Activated T-helper 17 cell treated with anti-CD3 and anti-CD28 coated beads, Interleukin-2, amount 50 U/mL, for 72 hours (primary cell): ENCODE results near the gene GPANK1. TPM values are rescaled to one million over a fixed set of nuclear protein-coding genes. Genes with fewer than 3 reads are reported as not detected.

Source experiments
- ATAC-seq: fragments of 150-1000 bp; cut with Tn5 transposase; replicated peaks from 2 replicates; pipeline ENCODE4 v1.10.0; 2021; ENCODE audit warnings: mild to moderate bottlenecking, moderate library complexity
- H3K27ac Mint-ChIP-seq: one replicate; pipeline ENCODE4 v1.8.0; 2022; ENCODE audit warnings: mixed read lengths
- H3K27me3 Mint-ChIP-seq: one replicate; pipeline ENCODE4 v1.8.0; 2022; ENCODE audit warnings: mixed read lengths
- H3K36me3 Mint-ChIP-seq: one replicate; pipeline ENCODE4 v1.8.0; 2022; ENCODE audit warnings: low read depth, mild to moderate bottlenecking, mixed read lengths
- H3K4me1 Mint-ChIP-seq: one replicate; pipeline ENCODE4 v1.8.0; 2022; ENCODE audit warnings: mixed read lengths
- H3K4me3 Mint-ChIP-seq: one replicate; pipeline ENCODE4 v1.8.0; 2022; ENCODE audit warnings: mild to moderate bottlenecking, mixed read lengths
- H3K9me3 Mint-ChIP-seq: one replicate; pipeline ENCODE4 v1.8.0; 2022; ENCODE audit warnings: mixed read lengths
- total RNA-seq, 2 donors: library from RNA; stranded (reverse); gene quantifications; one replicate each; pipeline ENCODE4 v1.2.3, GENCODE V29; 2022

The GPANK1 gene
- total RNA-seq, 2 donors from 2014 or later: 30.1 to 39.0 TPM

DNA sequence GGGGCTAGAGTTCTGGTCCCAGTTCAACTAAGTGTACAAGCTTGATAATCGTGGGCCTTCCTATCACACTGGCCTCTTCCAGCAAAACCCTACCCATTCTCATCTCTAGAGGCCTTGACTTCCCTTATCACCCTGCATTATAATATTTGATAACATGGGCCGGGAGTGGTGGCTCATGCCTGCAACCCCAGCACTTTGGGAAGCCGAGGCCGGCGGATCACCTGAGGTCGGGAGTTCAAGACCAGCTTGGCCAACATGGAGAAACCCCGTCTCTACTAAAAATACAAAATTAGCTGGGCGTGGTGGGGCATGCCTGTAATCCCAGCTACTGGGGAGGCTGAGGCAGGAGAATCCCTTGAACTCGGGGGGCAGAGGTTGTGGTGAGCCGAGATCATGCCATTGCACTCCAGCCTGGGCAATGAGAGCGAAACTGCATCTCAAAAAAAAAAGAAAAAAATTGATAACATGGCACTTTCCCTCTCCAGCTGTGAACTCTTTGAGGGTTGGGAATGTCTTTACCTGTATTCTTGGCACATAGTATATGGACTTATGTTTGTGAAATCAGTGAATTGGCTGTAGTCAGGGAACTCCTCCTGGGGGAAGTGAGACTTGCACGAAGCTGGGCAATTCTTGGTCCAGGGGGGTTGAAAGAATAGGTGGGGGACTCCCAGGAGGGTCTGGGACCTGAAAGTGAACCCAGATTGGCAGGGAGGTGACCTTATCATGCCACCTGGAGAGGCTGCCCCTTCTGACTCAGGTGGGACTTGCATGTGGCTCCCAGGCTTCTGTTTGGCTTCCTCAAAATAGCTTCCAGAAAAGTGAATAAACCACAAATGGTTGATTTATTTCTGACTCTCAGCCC is 3.3 kb downstream of the GPANK1 start:
- Mint-ChIP-seq H3K9me3 (no peaks in the 10 kb centered on the region), H3K36me3 (peaks cover 92% of the 10 kb centered on the region), H3K4me1 (peaks cover 26% of the 10 kb centered on the region), H3K27me3 (no peaks in the 10 kb centered on the region), H3K4me3 (peak overlapping the region; percentile 96), H3K27ac (peak overlapping the region; percentile 95)
- ATAC-seq: no peak

DNA sequence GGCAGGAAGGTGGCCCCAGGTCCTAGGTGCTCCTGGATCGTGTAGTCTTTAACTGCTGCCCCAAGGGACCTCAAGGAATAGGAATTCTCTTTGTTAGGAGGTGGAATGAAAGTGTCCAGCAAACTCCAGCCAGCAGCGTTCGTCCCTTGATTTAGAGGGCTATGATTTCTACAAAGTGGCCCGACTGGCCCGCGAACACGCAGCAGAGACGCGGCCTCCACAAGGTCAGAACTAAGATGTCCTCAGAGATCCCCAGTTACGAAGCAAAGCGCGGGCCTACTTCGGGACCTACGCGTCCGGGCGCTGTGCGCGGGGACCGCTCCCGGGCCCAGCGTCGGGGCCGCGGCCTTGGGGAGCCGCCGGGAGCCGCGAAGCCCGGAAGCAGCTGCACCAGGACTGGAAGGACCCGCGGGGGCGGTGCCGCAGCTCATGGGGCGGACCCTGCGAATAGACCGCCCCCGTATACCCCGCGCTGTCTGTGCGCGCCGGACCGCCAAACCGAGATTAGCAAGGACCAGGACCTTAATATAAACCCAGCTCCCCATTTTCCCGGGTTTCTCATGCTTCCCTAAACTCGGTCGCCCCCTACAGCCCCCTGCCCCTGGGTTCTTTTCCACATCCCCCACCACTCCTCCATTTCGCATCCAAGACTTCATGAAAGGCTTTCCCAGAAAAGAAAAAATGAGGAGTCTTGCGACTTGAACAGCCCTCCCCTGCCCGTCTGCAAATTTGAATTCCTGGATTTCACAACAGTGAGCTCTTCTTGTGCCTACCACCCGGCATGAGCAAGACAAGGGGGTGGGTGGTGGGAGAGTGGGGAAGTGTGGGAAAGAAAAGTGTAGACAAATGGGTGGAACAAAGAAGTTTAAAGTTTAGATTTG is 4.2 kb downstream of the GPANK1 start, which contains the start of gene C6orf47:
C6orf47 (minus strand) TSS at position 398 of the 881 bp plus-strand sequence. CDS start 831 bp downstream, outside the sequence.
- peaks cover 92% of the 10 kb centered on the region for H3K36me3 Mint-ChIP-seq
- no peaks in the 10 kb centered on the region for H3K9me3 Mint-ChIP-seq
- peak; percentile 64 for ATAC-seq
- peak within 1 kb of the TSS; percentile 96 for H3K4me3 Mint-ChIP-seq
- H3K27me3 Mint-ChIP-seq: no peaks in the 10 kb centered on the region
- peak within 1 kb of the TSS; percentile 95 for H3K27ac Mint-ChIP-seq
- peaks cover 30% of the 10 kb centered on the region for H3K4me1 Mint-ChIP-seq

DNA sequence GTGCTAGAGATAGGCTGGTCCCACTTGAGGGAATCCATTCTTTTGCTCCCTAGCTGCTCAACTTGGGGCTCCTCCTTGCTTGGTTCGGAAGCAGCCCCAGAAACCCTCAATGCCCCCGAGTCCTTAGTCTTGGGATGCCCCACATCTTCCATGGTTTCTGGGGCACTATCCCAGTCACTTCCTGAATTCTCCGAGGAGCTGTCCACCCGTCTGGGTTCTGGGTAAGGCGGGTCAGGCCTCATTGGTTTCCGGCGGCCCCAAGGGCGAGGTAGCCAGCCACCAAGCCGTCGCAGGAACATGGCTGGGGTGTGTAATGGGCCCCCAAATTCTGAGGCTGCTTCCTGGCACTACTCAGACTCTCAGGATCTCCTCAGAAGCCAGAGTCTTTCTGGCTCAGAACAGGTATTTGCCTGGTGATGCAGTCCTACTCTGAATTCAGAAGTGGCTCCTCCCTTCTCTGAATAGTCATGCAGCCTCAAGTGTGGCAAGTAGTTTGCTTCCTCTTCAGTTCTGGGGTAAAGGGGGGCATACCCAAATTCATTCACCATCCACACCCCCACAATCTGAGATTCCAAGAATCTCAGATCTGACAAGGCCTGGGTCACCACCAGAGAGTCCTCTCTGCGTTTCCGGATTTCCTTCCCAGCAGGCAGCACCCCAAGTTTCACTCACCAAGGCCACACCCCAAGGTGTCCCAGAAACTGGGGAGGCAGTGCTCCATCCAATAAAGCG is 5.0 kb downstream of the GPANK1 start:
- ATAC-seq: peak; percentile 62
- no peaks in the 10 kb centered on the region for H3K9me3 Mint-ChIP-seq
- H3K4me3 Mint-ChIP-seq: peak overlapping the region; percentile 96
- peaks cover 91% of the 10 kb centered on the region for H3K36me3 Mint-ChIP-seq
- H3K27me3 Mint-ChIP-seq: no peaks in the 10 kb centered on the region
- H3K4me1 Mint-ChIP-seq: peaks cover 33% of the 10 kb centered on the region
- peak overlapping the region; percentile 95 for H3K27ac Mint-ChIP-seq

DNA sequence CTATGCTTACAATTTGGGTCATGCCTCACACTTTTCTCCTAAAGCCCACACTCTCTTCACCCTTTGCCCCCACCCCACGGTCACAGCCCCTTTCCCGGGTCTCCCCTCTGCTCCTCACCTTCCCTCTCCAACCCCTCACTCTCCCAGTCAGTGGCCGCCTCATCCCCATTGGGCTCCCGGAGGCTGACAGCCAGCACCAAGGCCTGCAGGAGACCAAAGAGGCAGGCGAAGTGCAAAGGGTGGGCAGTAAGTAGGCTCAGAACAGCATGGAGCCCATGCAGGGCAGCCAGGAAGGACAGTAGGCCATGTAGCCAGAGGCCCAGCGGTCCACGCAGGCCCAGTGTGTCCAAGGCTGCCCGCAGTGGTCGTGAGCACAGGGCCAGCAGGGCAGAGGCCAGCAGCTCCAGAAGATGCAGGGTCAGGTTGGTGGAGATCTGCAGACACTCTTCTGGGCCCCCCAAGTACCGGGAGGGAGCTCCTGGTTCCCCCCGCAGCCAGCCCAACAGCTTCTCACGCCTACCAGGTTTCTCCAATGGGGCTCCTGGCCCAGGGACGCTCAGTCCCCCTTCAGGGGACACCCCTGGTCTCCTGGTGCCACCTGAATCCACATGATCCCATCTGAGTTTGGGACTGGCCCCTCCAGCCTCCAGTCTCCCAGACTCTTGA is 5.7 kb downstream of the GPANK1 start:
- Mint-ChIP-seq H3K36me3 (peaks cover 84% of the 10 kb centered on the region), H3K27ac (peak overlapping the region; percentile 95)

DNA sequence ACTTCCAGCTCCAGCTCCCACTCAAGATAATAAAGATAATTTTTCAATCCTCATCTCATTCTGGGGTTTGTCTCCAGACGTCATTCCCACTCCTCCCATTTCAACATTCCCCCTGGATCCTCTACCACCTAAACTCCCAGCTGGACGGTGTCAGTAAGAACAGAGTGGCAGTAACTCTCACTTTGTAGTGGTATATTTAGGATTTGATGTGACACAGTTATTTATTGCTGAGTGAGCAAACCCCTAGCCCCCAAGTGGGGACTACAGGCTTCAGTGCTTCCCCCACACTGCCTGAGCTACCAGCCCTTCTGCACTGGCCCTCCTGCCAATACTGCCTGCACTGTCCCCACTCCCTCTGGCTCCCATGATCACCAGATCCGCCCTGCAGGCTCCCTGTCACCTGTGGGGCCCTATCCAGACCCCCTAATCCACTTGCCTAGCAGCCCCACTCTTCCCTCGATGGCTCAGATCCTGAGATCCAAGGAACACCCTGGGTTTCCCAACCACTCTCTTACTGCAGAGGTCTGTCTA is 6.6 kb downstream of the GPANK1 start:
- ATAC-seq: no peak
- H3K27ac Mint-ChIP-seq: peak overlapping the region; percentile 95
- no peaks in the 10 kb centered on the region for H3K9me3 Mint-ChIP-seq
- peaks cover 75% of the 10 kb centered on the region for H3K36me3 Mint-ChIP-seq
- H3K4me1 Mint-ChIP-seq: peaks cover 29% of the 10 kb centered on the region
- no peaks in the 10 kb centered on the region for H3K27me3 Mint-ChIP-seq
- H3K4me3 Mint-ChIP-seq: peak overlapping the region; percentile 96

More for the DNA sequence above, 5.7 kb downstream of the GPANK1 start:
- ATAC-seq: no peak
- Mint-ChIP-seq H3K9me3 (no peaks in the 10 kb centered on the region), H3K4me1 (peaks cover 33% of the 10 kb centered on the region), H3K27me3 (no peaks in the 10 kb centered on the region), H3K4me3 (peak overlapping the region; percentile 96)

DNA sequence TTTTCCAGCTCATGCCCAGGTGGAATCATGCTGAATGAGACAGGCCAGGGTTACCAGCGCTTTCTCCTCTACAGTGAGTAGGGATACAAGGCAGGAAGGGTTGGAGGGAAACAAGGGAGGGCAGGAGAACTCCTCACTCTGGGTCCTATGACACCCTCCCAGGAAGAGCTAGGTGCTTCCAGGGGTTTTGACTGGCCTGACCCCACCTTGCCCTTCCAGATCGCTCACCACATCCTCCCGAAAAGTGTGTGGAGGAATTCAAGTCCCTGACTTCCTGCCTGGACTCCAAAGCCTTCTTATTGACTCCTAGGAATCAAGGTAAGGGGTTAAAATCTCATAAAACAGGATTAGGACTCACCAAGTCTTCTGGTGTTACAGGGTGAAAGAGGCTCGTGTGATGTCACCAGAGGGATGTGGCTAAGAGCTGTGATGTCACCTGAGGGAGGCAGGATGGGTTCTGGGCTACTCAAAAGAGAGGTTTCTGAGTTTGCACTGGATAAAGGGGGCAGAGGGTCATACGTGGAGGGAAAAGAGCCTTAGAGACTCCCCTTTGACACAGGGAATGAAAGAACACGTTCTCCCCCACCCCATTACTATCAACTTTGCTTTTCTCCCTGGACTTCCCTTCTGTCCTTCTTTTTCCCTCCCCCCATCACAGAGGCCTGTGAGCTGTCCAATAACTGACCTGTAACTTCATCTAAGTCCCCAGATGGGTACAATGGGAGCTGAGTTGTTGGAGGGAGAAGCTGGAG is 7.2 kb downstream of the GPANK1 start:
- H3K27ac Mint-ChIP-seq: peak overlapping the region; percentile 95
- H3K4me1 Mint-ChIP-seq: peaks cover 26% of the 10 kb centered on the region
- H3K4me3 Mint-ChIP-seq: peak overlapping the region; percentile 96
- peak; percentile 24 for ATAC-seq
- H3K36me3 Mint-ChIP-seq: peaks cover 75% of the 10 kb centered on the region
- no peaks in the 10 kb centered on the region for H3K9me3 Mint-ChIP-seq
- no peaks in the 10 kb centered on the region for H3K27me3 Mint-ChIP-seq

DNA sequence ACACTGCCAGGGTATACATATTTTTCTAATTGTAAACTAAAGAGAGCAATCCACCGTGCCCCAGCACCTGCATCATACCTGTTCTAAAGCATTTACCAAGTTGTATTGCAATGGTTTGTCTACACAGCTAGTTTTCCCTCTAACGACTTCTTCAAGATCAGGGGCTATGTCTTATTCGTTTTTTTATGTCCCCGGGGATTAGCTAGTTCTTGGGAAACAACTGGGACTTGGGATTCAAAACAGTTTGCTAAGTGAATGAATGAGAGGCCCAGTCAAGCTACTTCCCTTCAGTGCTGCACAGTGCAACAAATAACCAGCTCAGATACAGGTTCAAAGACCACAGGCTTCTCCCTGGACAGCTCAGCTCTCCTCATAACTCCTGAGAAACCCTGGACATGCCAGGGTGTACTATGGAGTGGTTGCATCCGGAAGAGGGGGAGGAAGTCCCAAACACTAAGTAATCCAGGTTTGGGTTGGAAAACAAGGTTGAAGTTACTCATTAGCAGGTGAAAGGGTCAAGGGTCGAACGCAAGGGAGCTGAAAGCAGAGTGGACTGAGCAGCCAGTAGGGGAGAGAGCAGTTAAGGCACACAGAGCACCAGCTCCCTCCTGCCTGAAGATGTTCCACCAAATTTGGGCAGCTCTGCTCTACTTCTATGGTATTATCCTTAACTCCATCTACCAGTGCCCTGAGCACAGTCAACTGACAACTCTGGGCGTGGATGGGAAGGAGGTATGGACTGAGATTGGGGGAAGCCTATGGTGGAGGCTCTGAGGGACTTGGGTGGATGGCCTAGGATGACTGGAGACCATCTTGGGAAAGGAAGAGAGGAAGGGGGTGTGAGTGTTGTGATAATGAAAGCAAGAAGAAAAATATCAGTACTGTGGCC is 9.2 kb downstream of the GPANK1 start, which contains the start of gene APOM:
APOM (plus strand) TSS at position 546 of the 889 bp plus-strand sequence; CDS start at position 619, 73 bp downstream.
- peaks cover 76% of the 10 kb centered on the region for H3K36me3 Mint-ChIP-seq
- no peaks in the 10 kb centered on the region for H3K27me3 Mint-ChIP-seq
- no peak within 1 kb of the TSS for H3K4me3 Mint-ChIP-seq
- no peaks in the 10 kb centered on the region for H3K9me3 Mint-ChIP-seq
- peaks cover 27% of the 10 kb centered on the region for H3K4me1 Mint-ChIP-seq
- H3K27ac Mint-ChIP-seq: peak within 1 kb of the TSS; percentile 4
- no peak for ATAC-seq

DNA sequence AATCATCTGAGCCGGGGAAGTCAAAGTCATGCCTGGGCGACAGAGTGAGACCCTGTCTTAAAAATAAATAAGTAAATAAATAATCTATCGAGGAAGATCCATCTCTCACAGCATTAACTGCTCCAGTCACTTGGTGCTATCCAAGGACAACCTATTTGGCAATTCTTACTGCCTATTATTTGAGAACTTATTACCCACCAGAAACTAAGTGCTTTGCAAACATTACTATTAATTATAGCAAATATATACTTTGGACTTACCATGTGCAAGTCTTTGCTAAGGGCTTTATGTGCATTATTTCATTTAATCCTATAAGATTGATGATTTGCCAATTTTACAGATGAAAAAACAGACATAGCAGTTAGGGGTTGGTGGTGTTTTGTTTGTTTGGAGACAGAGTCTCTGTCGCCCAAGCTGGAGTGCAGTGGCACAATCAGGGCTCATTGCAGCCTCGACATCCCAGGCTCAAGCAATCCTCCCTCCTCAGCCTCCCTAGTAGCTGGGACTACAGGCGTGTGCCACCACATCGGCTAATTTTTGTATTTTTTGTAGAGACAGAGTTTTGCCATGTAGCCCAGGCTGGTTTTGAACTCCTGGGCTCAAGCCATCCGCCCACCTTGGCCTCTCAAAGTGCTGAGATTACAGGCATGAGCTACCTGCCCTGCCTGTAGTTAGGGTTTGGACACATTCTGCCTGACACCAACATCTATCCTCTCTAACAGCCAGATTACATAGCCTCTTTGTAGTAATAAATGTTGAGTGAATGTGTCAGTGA is 10.0 kb downstream of the GPANK1 start:
- H3K9me3 Mint-ChIP-seq: no peaks in the 10 kb centered on the region
- ATAC-seq: no peak
- no peak overlapping the region for H3K27ac Mint-ChIP-seq
- H3K27me3 Mint-ChIP-seq: no peaks in the 10 kb centered on the region
- H3K36me3 Mint-ChIP-seq: peaks cover 77% of the 10 kb centered on the region
- peaks cover 27% of the 10 kb centered on the region for H3K4me1 Mint-ChIP-seq
- H3K4me3 Mint-ChIP-seq: no peak overlapping the region

DNA sequence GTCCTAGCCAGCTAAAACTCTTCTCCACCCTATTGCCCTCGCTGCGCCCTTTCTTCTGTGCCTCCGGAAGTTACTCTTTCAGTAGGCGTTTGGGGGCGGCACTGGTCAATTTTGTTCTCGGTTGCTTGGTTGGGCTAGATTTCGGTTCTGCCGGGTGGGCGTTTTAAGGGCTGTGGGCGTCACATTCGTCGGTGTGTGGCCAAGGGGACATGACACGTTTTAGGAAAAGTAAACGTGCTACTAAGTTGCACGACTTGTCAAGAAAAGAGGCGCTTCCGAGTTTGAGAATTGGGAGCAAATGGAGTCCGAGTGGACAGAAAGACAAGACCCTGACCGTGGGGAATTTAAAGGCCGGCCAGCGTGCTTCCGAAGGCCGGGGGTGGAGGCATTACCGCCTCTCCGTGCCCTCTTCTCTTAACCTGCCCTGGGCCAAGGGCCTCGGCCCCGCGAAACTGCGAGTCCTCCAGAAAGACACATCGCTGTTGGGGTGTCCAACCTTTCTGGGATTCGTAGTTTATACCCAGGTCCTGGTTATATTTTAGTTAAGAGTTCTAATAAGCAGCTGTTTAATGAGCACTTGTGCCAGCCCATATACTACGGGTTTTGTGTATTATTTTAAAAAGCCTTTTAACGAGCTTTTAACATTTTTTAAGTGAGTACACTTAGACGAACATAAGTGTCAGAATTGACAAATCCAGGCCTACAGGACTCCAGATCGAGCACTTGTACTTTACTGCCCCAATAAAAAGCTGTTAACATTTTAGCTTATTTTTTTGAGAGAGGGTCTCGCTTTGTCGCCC is 11.7 kb downstream of the GPANK1 start:
- H3K27me3 Mint-ChIP-seq: no peaks in the 10 kb centered on the region
- no peaks in the 10 kb centered on the region for H3K9me3 Mint-ChIP-seq
- peaks cover 77% of the 10 kb centered on the region for H3K36me3 Mint-ChIP-seq
- peak; percentile 65 for ATAC-seq
- peak overlapping the region; percentile 99 for H3K27ac Mint-ChIP-seq
- H3K4me1 Mint-ChIP-seq: peaks cover 26% of the 10 kb centered on the region
- H3K4me3 Mint-ChIP-seq: peak overlapping the region; percentile 98

DNA sequence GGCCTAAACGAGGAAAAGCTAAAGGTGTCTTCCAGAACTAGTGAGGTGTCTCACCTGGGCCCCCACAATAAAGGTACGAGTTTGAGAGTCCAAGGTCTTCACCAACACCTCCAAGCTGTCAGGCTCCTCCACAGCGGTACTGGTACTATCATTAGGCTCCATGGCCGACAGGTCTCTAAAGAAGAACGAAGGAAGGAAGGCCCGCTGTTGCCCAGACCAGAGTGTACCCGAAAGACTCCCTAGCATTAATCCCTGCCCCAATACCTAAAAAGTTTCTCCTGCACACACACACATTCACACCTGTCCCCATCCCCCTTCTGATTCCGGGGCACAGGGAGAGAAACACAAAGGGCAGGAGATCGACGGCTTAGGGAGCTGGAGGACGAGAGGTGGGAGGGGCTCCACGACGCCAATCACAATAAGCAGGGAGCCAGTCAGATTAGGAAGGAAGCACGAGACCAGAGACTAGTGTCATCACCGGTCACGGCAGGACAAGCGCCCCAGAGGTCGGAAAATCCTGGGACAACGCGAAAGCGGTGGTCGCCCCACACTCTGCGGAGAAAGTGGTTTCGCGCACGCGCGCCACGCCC is 13.1 kb downstream of the GPANK1 start:
- Mint-ChIP-seq H3K36me3 (peaks cover 80% of the 10 kb centered on the region), H3K4me1 (peaks cover 19% of the 10 kb centered on the region), H3K4me3 (peak overlapping the region; percentile 98), H3K27me3 (no peaks in the 10 kb centered on the region), H3K9me3 (no peaks in the 10 kb centered on the region), H3K27ac (peak overlapping the region; percentile 99)
- ATAC-seq: peak; percentile 72

DNA sequence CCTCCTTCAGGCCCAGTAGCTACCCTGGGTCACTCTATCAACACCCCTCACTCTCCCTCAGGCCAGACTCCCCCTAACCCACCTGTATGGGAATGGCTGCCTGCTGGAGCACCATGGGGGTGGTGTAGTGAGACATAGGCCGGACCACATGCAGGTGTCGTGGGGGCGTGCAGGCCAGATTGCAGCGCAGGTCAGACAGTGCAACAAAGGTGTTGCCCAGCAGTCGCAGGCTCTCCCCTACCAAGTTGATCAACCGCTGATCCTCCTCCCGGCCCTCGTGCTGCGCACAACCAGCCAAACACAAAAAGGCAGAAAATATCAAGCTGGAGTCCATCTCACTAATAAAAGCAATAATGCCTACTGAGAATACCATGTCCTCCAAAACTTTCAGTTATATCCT is 19.5 kb downstream of the GPANK1 start:
- no peak overlapping the region for H3K4me3 Mint-ChIP-seq
- H3K36me3 Mint-ChIP-seq: peaks cover 99% of the 10 kb centered on the region
- peak overlapping the region; percentile 11 for H3K27ac Mint-ChIP-seq
- no peak for ATAC-seq
- H3K27me3 Mint-ChIP-seq: no peaks in the 10 kb centered on the region
- H3K9me3 Mint-ChIP-seq: no peaks in the 10 kb centered on the region
- H3K4me1 Mint-ChIP-seq: peaks cover 9% of the 10 kb centered on the region
